Activated CD4-positive, alpha-beta T cell treated with anti-CD3 and anti-CD28 coated beads for 24 hours (primary cell): ENCODE measurements around the gene EVX2.

Experiments
- DNase-seq, 2 donors: peaks; one replicate each; pipeline ENCODE4 v3.0.0-alpha.2; 2020; ENCODE audit warnings: low read depth in 2 of 2

EVX2 gene

DNA sequence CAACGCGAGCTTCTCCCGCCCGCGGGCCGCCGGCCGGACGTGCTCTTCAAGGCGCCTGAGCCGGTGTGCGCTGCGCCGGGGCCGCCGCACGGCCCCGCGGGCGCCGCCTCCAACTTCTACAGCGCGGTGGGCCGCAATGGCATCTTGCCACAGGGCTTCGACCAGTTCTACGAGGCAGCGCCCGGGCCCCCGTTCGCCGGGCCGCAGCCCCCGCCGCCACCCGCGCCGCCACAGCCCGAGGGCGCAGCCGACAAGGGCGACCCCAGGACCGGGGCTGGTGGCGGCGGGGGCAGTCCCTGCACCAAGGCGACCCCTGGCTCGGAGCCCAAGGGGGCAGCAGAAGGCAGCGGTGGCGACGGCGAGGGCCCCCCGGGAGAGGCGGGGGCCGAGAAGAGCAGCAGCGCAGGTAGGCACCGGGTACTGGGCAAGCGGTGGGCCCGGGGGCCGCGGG lies 24.0 kb upstream of the EVX2 start:
- no peak for DNase-seq

DNA sequence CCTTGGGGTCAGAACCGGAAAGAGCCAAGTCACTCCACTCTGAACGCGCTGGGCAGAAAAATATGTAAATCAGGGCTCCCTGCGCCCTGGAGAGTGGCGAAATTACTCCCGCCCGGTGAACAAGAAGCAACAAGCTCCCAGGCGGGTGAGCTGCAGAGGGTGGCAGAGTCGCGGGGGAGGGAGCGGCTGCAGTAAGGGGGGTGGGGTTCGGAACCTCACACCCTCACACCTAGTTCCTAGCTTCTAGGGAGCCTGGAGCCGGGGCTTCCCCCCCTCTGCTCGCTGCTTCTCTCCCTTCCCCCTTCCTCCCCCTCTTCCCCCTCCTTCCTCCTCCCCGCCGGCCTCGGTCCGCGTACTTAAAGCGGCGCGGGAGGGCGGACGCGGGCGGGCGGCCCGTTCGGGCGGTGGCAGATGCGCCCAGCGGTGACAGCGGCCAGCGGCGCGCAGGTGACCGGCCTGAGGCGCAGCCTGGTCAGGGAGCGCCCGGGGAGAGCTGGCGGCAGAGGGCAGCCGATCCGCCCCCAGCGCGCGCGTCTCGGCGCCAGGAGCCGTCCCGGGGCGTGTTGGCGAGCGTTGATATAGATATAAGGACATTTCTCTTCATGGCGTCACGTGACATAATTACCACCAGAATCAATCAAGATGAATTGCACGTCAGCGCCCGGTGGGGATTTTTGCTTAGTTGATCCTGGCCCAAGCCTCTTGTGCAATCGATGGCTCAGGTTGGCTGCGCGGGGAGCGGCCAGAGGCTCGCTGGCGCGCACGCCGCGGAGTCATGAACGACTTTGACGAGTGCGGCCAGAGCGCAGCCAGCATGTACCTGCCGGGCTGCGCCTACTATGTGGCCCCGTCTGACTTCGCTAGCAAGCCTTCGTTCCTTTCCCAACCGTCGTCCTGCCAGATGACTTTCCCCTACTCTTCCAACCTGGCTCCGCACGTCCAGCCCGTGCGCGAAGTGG lies 23.1 kb upstream of the EVX2 start, which contains the start of gene HOXD11:
Gene HOXD11 (plus strand): TSS at position 700 of the 959 bp plus-strand sequence. CDS start 76 bp downstream, at position 776.
- no peak for DNase-seq

- DNase-seq = no peak
Observed at GRCh38 chr2:176105730-176106580, 22.2 kb upstream of the EVX2 start.

GRCh38 chr2:176105078-176105729 lies 21.4 kb upstream of the EVX2 start:
- DNase-seq = no peak

- no peak for DNase-seq
Observed at GRCh38 chr2:176104316-176105077, 20.7 kb upstream of the EVX2 start.

GRCh38 chr2:176103742-176104315 lies 20.1 kb upstream of the EVX2 start:
- no peak for DNase-seq

GRCh38 chr2:176103194-176103593 lies 19.4 kb upstream of the EVX2 start:
- no peak for DNase-seq

DNA sequence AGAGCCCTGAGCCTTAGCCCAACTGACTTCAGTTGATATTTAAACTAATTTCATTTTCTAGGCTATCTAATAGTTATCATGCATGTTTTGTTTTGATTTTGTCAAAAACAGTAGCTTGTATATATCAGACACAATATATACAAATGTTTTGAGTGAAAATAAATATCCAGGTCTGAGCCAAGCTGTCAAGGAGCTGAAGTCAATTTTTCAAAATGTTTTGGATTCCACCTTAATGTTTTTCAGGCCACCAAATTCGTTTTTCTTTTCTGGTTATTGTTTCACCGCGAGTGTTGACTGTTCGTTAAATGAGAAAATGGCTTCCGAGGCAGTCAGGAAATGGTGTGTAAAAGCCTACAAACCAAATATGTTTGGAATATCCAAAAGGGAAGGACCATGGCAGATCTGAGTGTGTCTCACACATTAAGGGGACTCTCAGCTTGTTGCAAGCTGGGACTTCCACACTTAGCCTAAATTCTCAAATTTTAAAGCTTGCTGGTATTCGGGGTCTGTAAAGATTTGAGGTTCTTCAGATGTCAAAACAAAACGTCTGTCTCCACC lies 18.6 kb upstream of the EVX2 start:
- DNase-seq = no peak

DNA sequence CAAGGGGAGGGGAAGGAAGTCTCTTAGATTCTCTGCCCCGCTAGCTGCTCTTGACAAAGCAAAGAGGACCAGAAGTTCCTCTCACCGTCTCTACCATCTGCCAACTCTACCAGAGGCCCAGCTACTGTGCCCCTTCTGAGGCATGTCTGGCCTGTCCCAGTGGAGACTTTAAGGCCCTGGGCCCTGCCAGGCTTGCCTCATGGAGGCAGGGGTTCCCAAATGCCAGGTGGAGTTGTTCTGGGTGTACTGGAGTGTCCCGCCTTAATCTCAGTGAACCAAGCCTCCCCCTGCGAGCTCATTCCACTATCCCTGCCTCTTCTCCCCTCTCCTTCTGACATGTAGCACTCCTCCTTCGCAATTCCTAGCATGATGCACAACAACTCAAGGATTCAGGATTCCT lies 18.1 kb upstream of the EVX2 start:
- DNase-seq = no peak

DNA sequence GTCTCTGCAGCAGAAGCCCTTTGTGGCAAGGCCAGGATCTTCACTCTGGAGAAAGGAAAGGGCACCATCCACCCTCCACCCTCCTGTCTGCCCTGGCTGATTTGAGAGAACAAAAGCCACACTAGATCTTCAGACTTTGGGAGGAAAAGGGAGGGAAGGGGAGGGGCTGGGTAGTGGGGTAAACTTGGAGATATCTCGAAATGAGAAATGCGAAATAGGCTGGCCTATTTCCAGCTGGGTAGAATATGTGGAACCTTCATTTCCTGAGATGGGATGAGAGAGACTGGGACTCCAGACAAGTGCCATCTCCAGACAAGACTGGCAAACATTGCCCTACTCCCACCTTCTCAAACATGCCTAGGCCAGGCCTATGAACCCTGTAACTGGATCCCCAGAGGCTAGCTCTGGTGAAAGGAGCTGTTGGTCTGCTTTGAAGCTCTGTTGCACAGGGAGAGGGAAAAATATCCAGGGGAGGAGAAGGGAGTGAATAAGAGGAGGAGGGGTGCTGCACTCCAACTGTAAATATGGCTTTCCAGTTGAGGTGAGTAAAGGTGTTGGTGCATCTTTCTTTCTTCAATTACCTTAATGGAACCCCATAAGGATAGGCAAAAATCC lies 17.6 kb upstream of the EVX2 start:
- DNase-seq = no peak

GRCh38 chr2:176100547-176101140 lies 16.9 kb upstream of the EVX2 start:
- no peak for DNase-seq

DNA sequence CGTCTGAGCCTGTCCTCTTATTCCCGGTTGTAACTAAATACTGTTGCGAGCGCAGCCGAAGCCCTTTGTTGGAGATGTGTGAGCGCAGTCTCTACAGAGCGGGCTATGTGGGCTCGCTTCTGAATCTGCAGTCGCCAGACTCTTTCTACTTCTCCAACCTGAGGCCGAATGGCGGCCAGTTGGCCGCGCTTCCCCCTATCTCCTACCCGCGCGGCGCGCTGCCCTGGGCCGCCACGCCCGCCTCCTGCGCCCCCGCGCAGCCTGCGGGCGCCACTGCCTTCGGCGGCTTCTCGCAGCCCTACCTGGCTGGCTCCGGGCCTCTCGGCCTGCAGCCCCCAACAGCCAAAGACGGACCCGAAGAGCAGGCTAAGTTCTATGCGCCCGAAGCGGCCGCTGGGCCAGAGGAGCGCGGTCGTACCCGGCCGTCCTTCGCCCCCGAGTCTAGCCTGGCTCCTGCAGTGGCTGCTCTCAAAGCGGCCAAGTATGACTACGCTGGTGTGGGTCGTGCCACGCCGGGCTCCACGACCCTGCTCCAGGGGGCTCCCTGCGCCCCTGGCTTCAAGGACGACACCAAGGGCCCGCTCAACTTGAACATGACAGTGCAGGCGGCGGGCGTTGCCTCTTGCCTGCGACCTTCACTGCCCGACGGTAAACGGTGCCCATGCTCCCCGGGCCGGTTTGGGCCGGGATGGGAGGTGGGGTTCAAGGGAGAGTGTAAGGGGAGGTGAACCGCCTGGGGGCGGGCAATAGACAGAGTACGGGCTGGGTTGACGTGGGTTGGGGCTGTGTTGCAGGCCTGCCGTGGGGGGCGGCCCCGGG lies 16.2 kb upstream of the EVX2 start, which contains the start of gene HOXD12:
Gene HOXD12 (plus strand): TSS at position 68 of the 819 bp plus-strand sequence. CDS start 7 bp downstream, at position 75.
- DNase-seq = no peak

DNA sequence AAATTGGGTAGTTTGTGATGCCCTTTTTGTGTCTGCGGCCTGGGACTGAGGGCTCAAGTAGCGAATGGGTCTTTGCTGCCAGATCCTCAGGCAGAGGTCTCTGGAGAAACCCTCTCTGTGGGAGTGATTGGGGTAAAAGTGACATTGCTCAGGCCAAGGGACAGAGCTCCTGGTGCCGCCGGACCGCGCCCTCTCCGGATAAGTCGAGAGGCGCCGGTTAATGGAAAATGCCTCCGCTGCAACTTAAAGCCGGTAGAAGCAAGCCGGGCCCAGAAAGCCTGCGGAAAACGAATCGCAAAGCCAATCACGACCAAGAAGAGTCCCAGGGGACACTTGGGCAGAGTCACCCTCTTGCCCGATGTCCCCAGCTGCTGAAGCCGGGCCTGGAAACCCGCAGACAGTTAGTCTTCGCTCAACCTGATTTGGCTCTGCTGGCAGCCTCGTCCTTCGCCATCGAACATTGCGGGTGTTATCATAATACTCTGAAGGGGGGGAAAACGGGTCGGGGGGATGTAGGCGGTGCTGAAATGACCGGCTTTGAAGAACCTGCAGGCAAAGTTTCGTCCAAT lies 15.5 kb upstream of the EVX2 start:
- no peak for DNase-seq

GRCh38 chr2:176098366-176099158 lies 14.8 kb upstream of the EVX2 start:
- no peak for DNase-seq

GRCh38 chr2:176097820-176098365 lies 14.1 kb upstream of the EVX2 start:
- no peak for DNase-seq

DNA sequence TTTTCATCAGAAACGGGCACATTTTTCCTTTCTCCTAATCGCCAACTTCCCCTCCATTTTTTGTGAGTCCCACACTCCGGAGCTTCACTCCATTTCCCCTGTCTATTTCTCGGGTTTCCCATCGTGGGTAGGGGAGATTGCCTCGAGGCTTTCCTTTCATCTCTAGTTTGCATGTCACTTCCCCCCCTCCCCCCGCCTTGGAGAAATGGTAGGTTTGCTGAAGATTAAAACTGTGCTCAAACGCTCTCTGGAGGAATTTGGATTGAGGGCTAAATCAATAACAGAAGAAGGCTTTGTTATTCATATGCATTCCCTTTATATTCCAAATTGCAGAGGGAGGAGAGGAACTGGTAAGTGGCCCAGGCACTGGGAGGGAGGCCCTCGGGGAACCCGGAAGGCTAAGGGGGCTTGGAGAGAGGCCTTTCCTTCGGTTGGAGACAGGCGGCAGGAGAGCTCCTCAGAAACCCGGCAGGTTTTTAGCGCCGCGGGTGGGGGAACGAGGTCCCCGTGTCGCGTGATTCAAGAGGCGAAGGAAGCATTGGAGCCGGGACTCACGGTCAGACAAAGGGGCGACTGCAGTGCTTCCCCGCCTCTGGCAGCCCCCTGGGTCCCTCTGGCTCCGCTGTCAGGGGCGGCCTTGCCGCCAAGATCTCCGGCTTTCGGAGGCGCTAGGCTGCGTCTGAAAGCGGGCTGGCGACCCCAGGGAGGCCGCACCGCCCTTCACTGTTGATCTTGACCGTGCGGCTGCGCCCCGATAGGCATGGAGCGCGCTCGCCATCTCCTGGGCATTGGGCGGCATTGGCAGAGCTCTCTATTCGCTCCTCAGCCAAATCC lies 13.4 kb upstream of the EVX2 start:
- peak in 1 of 2 donors; percentile 31 for DNase-seq
